Measurements from ENCODE around the gene TRIM15. TPM values are rescaled to one million over a fixed set of nuclear protein-coding genes. Genes with fewer than 3 reads are reported as not detected.

TRIM15 gene
- total RNA-seq, 2 experiments from 2014 or later, result not detected

GRCh38 chr6:30149234-30149633 is 14.1 kb upstream of the TRIM15 start:
- Mint-ChIP-seq H3K27ac (no peak overlapping the region), H3K4me1 (ENCODE audit: low read depth) (peaks cover 17% of the 10 kb centered on the region), H3K36me3 (ENCODE audit: low read depth) (no peaks in the 10 kb centered on the region), H3K9me3 (ENCODE audit: insufficient read depth) (no peaks in the 10 kb centered on the region), H3K4me3 (no peak overlapping the region), H3K27me3 (ENCODE audit: low read depth) (peaks cover 36% of the 10 kb centered on the region)
- POLR2A ChIA-PET, result no interaction called here
- CTCF ChIA-PET, result interaction anchor here (1.2 kb wide), 1 partner anchor 18 kb away, joined by 9 read pairs; no protein-coding TSS in a partner anchor
- ATAC-seq, result no peak
- no peak for DNase-seq

GRCh38 chr6:30149858-30150550 is 13.3 kb upstream of the TRIM15 start:
- H3K4me1 Mint-ChIP-seq (ENCODE audit: low read depth), result peaks cover 17% of the 10 kb centered on the region
- DNase-seq (no peak), ATAC-seq (no peak)
- H3K27ac Mint-ChIP-seq, result no peak overlapping the region
- POLR2A ChIA-PET, result interaction anchor here (0.6 kb wide), 1 partner anchor 11 kb away, joined by 3 read pairs; no protein-coding TSS in a partner anchor
- CTCF ChIA-PET, result no interaction called here
- no peaks in the 10 kb centered on the region for H3K9me3 Mint-ChIP-seq (ENCODE audit: insufficient read depth)
- H3K4me3 Mint-ChIP-seq, result no peak overlapping the region
- H3K36me3 Mint-ChIP-seq (ENCODE audit: low read depth), result no peaks in the 10 kb centered on the region
- peaks cover 29% of the 10 kb centered on the region for H3K27me3 Mint-ChIP-seq (ENCODE audit: low read depth)

GRCh38 chr6:30150671-30151395 is 12.5 kb upstream of the TRIM15 start:
- POLR2A ChIA-PET, result no interaction called here
- H3K4me1 Mint-ChIP-seq (ENCODE audit: low read depth), result peaks cover 17% of the 10 kb centered on the region
- no peak for ATAC-seq

GRCh38 chr6:30151580-30151979 is 11.8 kb upstream of the TRIM15 start:
- Mint-ChIP-seq H3K27ac (no peak overlapping the region), H3K9me3 (ENCODE audit: insufficient read depth) (no peaks in the 10 kb centered on the region), H3K4me1 (ENCODE audit: low read depth) (peaks cover 17% of the 10 kb centered on the region), H3K4me3 (no peak overlapping the region), H3K27me3 (ENCODE audit: low read depth) (peaks cover 25% of the 10 kb centered on the region), H3K36me3 (ENCODE audit: low read depth) (no peaks in the 10 kb centered on the region)
- CTCF ChIA-PET, result interaction anchor here (0.9 to 1.8 kb wide), 4 partner anchors 15 to 48 kb away, joined by 3 to 12 read pairs (median 4); no protein-coding TSS in a partner anchor
- DNase-seq (peak; percentile 40), ATAC-seq (peak; percentile 67)
- POLR2A ChIA-PET, result no interaction called here

More at GRCh38 chr6:30150671-30151395, 12.5 kb upstream of the TRIM15 start:
- H3K27me3 Mint-ChIP-seq (ENCODE audit: low read depth), result peaks cover 24% of the 10 kb centered on the region
- no peaks in the 10 kb centered on the region for H3K9me3 Mint-ChIP-seq (ENCODE audit: insufficient read depth)
- H3K36me3 Mint-ChIP-seq (ENCODE audit: low read depth), result no peaks in the 10 kb centered on the region
- CTCF ChIA-PET, result interaction anchor here (1.1 to 1.8 kb wide), 3 partner anchors 19 to 47 kb away, joined by 3 to 12 read pairs (median 4); no protein-coding TSS in a partner anchor
- H3K27ac Mint-ChIP-seq, result no peak overlapping the region
- no peak for DNase-seq
- no peak overlapping the region for H3K4me3 Mint-ChIP-seq

GRCh38 chr6:30152016-30152673 is 11.2 kb upstream of the TRIM15 start:
- Mint-ChIP-seq H3K9me3 (ENCODE audit: insufficient read depth) (no peaks in the 10 kb centered on the region), H3K27ac (no peak overlapping the region), H3K36me3 (ENCODE audit: low read depth) (no peaks in the 10 kb centered on the region), H3K4me1 (ENCODE audit: low read depth) (peaks cover 13% of the 10 kb centered on the region), H3K4me3 (no peak overlapping the region), H3K27me3 (ENCODE audit: low read depth) (peaks cover 24% of the 10 kb centered on the region)
- ChIA-PET CTCF (interaction anchor here (0.9 to 1.8 kb wide), 4 partner anchors 15 to 49 kb away, joined by 3 to 12 read pairs (median 4); no protein-coding TSS in a partner anchor), POLR2A (interaction anchor here (0.7 kb wide), 1 partner anchor 27 kb away, joined by 3 read pairs; no protein-coding TSS in a partner anchor)
- ATAC-seq, result no peak
- DNase-seq, result no peak

GRCh38 chr6:30152910-30153610 is 10.3 kb upstream of the TRIM15 start:
- no peak overlapping the region for H3K27ac Mint-ChIP-seq
- peaks cover 21% of the 10 kb centered on the region for H3K27me3 Mint-ChIP-seq (ENCODE audit: low read depth)
- no peaks in the 10 kb centered on the region for H3K9me3 Mint-ChIP-seq (ENCODE audit: insufficient read depth)
- H3K4me1 Mint-ChIP-seq (ENCODE audit: low read depth), result peaks cover 12% of the 10 kb centered on the region
- ChIA-PET POLR2A (no interaction called here), CTCF (interaction anchor here (1.8 kb wide), 1 partner anchor 50 kb away, joined by 5 read pairs; no protein-coding TSS in a partner anchor)
- ATAC-seq (no peak), DNase-seq (no peak)
- H3K4me3 Mint-ChIP-seq, result no peak overlapping the region
- H3K36me3 Mint-ChIP-seq (ENCODE audit: low read depth), result no peaks in the 10 kb centered on the region

- peaks cover 19% of the 10 kb centered on the region for H3K27me3 Mint-ChIP-seq (ENCODE audit: low read depth)
- no peak for ATAC-seq
- H3K4me3 Mint-ChIP-seq, result no peak overlapping the region
- no peaks in the 10 kb centered on the region for H3K9me3 Mint-ChIP-seq (ENCODE audit: insufficient read depth)
- CTCF ChIA-PET, result interaction anchor here (1.8 kb wide), 1 partner anchor 51 kb away, joined by 5 read pairs; no protein-coding TSS in a partner anchor
- H3K4me1 Mint-ChIP-seq (ENCODE audit: low read depth), result peaks cover 16% of the 10 kb centered on the region
- H3K36me3 Mint-ChIP-seq (ENCODE audit: low read depth), result no peaks in the 10 kb centered on the region
- POLR2A ChIA-PET, result no interaction called here
- DNase-seq, result no peak
- no peak overlapping the region for H3K27ac Mint-ChIP-seq
Observed at GRCh38 chr6:30154061-30154460, 9.3 kb upstream of the TRIM15 start.

GRCh38 chr6:30154709-30155519 is 8.4 kb upstream of the TRIM15 start:
- no peak overlapping the region for H3K27ac Mint-ChIP-seq
- no peak for DNase-seq
- CTCF ChIA-PET, result interaction anchor here (1.8 kb wide), 1 partner anchor 52 kb away, joined by 5 read pairs; no protein-coding TSS in a partner anchor
- no peak overlapping the region for H3K4me3 Mint-ChIP-seq
- H3K9me3 Mint-ChIP-seq (ENCODE audit: insufficient read depth), result no peaks in the 10 kb centered on the region
- POLR2A ChIA-PET, result no interaction called here
- H3K36me3 Mint-ChIP-seq (ENCODE audit: low read depth), result no peaks in the 10 kb centered on the region
- H3K27me3 Mint-ChIP-seq (ENCODE audit: low read depth), result peaks cover 24% of the 10 kb centered on the region
- no peak for ATAC-seq
- H3K4me1 Mint-ChIP-seq (ENCODE audit: low read depth), result peaks cover 16% of the 10 kb centered on the region

GRCh38 chr6:30155520-30156261 is 7.7 kb upstream of the TRIM15 start:
- Mint-ChIP-seq H3K36me3 (ENCODE audit: low read depth) (no peaks in the 10 kb centered on the region), H3K9me3 (ENCODE audit: insufficient read depth) (no peaks in the 10 kb centered on the region), H3K4me1 (ENCODE audit: low read depth) (peaks cover 15% of the 10 kb centered on the region), H3K4me3 (no peak overlapping the region), H3K27ac (no peak overlapping the region), H3K27me3 (ENCODE audit: low read depth) (peaks cover 19% of the 10 kb centered on the region)
- ChIA-PET CTCF (no interaction called here), POLR2A (no interaction called here)
- no peak for ATAC-seq
- DNase-seq, result no peak

GRCh38 chr6:30156262-30156599 is 7.1 kb upstream of the TRIM15 start:
- ChIA-PET POLR2A (no interaction called here), CTCF (no interaction called here)
- Mint-ChIP-seq H3K27ac (no peak overlapping the region), H3K4me1 (ENCODE audit: low read depth) (peaks cover 12% of the 10 kb centered on the region), H3K4me3 (no peak overlapping the region), H3K27me3 (ENCODE audit: low read depth) (peaks cover 19% of the 10 kb centered on the region), H3K9me3 (ENCODE audit: insufficient read depth) (no peaks in the 10 kb centered on the region), H3K36me3 (ENCODE audit: low read depth) (no peaks in the 10 kb centered on the region)
- DNase-seq (no peak), ATAC-seq (no peak)
